Stimulated activated CD4-positive, alpha-beta T cell treated with anti-CD3 and anti-CD28 coated beads, Interleukin-4, amount 100 ng/mL, for 1 hour (primary cell): ENCODE measurements around the gene RCL1.
"Not testable (repeated sequence)": the region's sequence is repeated elsewhere in the genome, so short reads cannot be mapped to it uniquely, and the experiment has no call there.

Experiments used
- DNase-seq: peaks from one replicate; pipeline ENCODE4 v3.0.0-alpha.2; 2020

The RCL1 gene

GRCh38 chr9:4890242-4890641 is 97.5 kb downstream of the RCL1 start:
- no peak for DNase-seq

- no peak for DNase-seq
These were observed 98.2 kb downstream of the RCL1 start for GRCh38 chr9:4890929-4891328.

DNA sequence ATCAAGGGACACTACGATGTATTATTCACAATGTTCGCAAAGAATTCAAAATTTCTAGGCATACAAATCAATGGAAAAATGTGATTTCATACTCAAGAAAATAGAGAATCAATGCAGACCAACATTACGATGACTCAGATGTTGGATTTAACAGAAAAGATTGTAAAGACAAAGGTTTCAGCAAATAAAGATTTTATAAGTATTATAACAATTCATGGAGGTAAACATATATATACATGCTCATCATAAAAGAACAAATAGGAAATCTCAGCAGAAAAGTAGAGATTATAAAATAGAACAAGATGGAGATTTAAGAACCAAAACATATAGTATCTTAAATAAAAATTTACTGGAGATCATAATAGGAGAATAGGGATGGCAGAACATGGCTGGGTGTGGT is 98.9 kb downstream of the RCL1 start:
- DNase-seq, result no peak

DNA sequence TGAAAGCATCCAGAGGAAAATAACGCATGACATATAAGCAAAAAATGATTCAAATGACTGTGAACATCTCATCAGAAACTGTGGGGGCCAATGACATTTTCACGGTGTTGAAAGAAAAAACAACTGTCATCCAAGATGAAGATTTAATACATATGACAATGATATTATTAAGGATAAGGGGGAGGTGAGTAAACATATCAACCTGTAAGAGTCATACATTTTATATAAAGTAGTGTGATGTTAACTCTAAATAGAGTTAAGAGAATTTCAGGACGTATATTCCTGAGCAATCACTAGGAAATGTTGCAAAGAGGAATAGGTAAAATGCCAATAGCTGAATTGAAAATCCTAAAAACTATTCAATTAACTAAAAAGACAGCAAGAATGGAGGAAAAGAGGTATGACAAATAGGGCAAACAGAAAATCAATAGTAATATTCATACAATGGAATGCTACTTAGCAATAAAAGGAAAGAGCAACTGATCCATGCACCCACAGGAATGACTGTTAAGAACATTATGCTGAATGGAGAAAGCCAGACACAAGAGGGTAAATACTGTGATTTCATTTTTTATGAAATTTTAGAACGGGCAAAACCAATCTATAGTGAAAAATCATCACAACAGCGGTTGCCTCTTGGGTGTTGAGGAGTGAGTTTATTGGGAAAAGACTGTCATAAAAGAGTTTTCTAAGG is 99.9 kb downstream of the RCL1 start:
- DNase-seq, result no peak

DNA sequence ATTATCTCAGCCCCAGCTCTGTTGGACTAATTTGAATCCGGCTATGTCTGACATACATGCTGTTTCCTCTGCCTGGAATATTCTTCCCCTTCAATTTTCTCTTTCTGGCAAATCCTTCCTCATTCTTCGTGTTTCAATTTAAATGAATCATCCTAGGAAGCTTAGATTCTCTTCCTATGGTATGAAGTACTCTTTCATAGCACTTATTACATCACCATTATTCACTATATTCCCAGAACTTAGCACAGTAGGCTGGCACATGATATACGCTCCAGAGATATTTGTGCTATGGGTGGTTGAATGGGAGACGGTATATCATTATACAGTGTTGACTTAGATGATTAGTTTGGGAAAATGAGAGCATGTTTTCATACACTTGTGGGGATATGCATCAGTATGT is 101.3 kb downstream of the RCL1 start:
- DNase-seq, result no peak

- not testable (repeated sequence) for DNase-seq
These were observed 107.1 kb downstream of the RCL1 start for GRCh38 chr9:4899853-4900252.

DNA sequence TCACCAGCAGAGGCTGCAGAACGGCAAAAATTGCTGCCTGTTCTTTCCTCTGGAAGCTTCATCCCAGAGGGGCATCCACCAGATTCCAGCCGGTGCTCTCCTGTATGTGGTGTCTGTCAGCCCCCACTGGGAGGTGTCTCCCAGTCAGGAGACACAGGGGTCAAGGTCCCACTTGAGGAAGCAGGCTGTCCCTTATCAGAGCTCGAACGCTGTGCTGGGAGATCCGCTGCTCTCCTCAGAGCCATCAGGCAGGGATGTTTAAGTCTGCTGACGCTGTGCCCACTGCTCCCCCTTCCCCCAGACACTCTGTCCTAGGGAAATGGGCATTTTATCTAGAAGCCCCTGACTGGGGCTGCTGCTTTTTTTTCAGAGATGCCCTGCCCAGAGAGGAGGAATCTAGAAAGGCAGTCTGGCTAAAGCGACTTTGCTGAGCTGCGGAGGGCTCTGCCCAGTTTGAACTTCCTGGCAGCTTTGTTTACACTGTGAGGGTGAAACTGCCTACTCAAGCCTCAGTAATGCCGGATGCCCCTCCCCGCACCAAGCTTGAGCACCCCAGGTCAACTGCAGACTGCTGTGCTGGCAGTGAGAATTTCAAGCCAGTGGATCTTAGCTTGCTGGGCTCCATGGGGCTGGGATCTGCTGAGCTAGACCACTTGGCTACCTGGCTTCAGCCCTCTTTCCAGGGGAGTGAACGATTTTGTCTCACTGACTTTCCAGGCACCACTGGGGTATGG is 108.8 kb downstream of the RCL1 start:
- DNase-seq, result not testable (repeated sequence)

GRCh38 chr9:4902135-4902475 is 109.4 kb downstream of the RCL1 start:
- no peak for DNase-seq

- DNase-seq, result no peak
These were observed 111.8 kb downstream of the RCL1 start for GRCh38 chr9:4904322-4905134.

GRCh38 chr9:4905135-4905490 is 112.4 kb downstream of the RCL1 start:
- no peak for DNase-seq
